Upper lobe of left lung (tissue), 6 donors: ENCODE results near the gene TBXA2R. TPM values are rescaled to one million over a fixed set of nuclear protein-coding genes. Genes with fewer than 3 reads are reported as not detected.
A peak's percentile ranks its signal among the peaks of the same experiment; 100 is the strongest.

Experiments
- ATAC-seq, 2 donors: fragments of 200-7000 bp; cut with Tn5 transposase; one replicate each; pipeline ENCODE4 v1.9.1; 2022; ENCODE audit warnings: mild to moderate bottlenecking in 2 of 2, moderate library complexity in 2 of 2; ENCODE audit not compliant: low FRiP score in 2 of 2
- DNase-seq, 2 donors: peaks; one replicate each; pipeline ENCODE4 v3.0.0-alpha.2; 2019 to 2020
- H3K27ac ChIP-seq, 4 donors: fragments of 200-600 bp; sonication (generic); one replicate each; pipeline ENCODE4 v1.5.1; 2016 to 2019
- H3K27me3 ChIP-seq, 4 donors: fragments of 200-600 bp; sonication (generic); one replicate each; pipeline ENCODE4 v1.5.1; 2017 to 2019
- H3K36me3 ChIP-seq, 4 donors: fragments of 200-600 bp; sonication (generic); one replicate each; pipeline ENCODE4 v1.5.1; 2016 to 2019
- H3K4me1 ChIP-seq, 4 donors: fragments of 200-600 bp; sonication (generic); one replicate each; pipeline ENCODE4 v1.5.1; 2018 to 2019
- H3K4me3 ChIP-seq, 4 donors: fragments of 200-600 bp; sonication (generic); one replicate each; pipeline ENCODE4 v1.5.1; 2017 to 2019; ENCODE audit warnings: mild to moderate bottlenecking in 2 of 4, moderate library complexity in 1 of 4
- H3K9me3 ChIP-seq, 4 donors: fragments of 200-600 bp; sonication (generic); one replicate each; pipeline ENCODE4 v1.5.1; 2018 to 2019
- CTCF ChIP-seq, 6 experiments: fragments of 450-650 bp in 4 of 6; fragments of 200-600 bp in 2 of 6; sonication (generic) in 2 of 6; IDR thresholded peaks; one replicate each; pipeline ENCODE4 v1.5.1; 2016 to 2019; ENCODE audit warnings: antibody characterized with exemption in 6 of 6
- EP300 ChIP-seq, 4 donors: sonication (generic); formaldehyde crosslinking; IDR thresholded peaks; one replicate each; pipeline ENCODE4 v1.5.1; 2017; ENCODE audit warnings: antibody characterized with exemption in 4 of 4, control low read depth in 2 of 4
- POLR2A ChIP-seq, 4 donors: fragments of 450-650 bp; IDR thresholded peaks; one replicate each; pipeline ENCODE4 v1.5.1; 2016 to 2017; ENCODE audit warnings: antibody characterized with exemption in 4 of 4, mild to moderate bottlenecking in 2 of 4
- POLR2AphosphoS5 ChIP-seq, 2 donors: sonication (generic); formaldehyde crosslinking; IDR thresholded peaks; one replicate each; pipeline ENCODE4 v1.5.1; 2017; ENCODE audit warnings: antibody characterized with exemption in 2 of 2
- WGBS, 2 donors: methylation state at CpG; one replicate each; pipeline ENCODE4 v1.1.5; 2017 to 2018; 5-methylcytosine and 5-hydroxymethylcytosine counted together
- total RNA-seq, 6 donors: library from RNA; depleted of rRNA in 4 of 6; stranded (reverse); fragments of >200 nt in 4 of 6; gene quantifications; one replicate each; pipeline versions ENCODE4 v1.1.0 to v1.2.1, GENCODE V29; 2016 to 2021
- donor health status: DM: no; HTN: no; CAD: no; lungs with moderate emphysema.
- donor health status: DM: no; HTN: yes; CAD: no; lungs with severe emphysema.

TBXA2R gene
- total RNA-seq, 6 donors from 2014 or later, result 0.49 to 7.0 (median 2.6) TPM

- TF ChIP-seq EP300 (IDR thresholded peaks at IDR 0.05) (no peak), POLR2A (IDR thresholded peaks at IDR 0.05) (no peak), CTCF (IDR thresholded peaks at IDR 0.05) (no peak), POLR2AphosphoS5 (IDR thresholded peaks at IDR 0.05) (no peak)
- no peaks in the 10 kb centered on the region for H3K27me3 ChIP-seq
- DNase-seq, result no peak
- no peaks in the 10 kb centered on the region for H3K9me3 ChIP-seq
- no peak overlapping the region for H3K27ac ChIP-seq
- H3K4me3 ChIP-seq, result no peak overlapping the region
- H3K36me3 ChIP-seq, result peaks cover 0 to 13% (median 0%) of the 10 kb centered on the region in 4 donors
- no peak for ATAC-seq
- WGBS, 2 donors, result 79 to 86% methylated on average over 12 to 17 of the region's 17 CpGs
- peaks cover 12 to 22% (median 17%) of the 10 kb centered on the region in 4 donors for H3K4me1 ChIP-seq
Observed at GRCh38 chr19:3578390-3578789, 28.3 kb downstream of the TBXA2R start.

GRCh38 chr19:3577723-3578344 lies 28.8 kb downstream of the TBXA2R start:
- peak in 1 of 2 donors; percentile 87 for DNase-seq

GRCh38 chr19:3576696-3577443 lies 29.8 kb downstream of the TBXA2R start:
- peaks cover 15 to 31% (median 24%) of the 10 kb centered on the region in 4 donors for H3K4me1 ChIP-seq
- peak overlapping the region in 1 of 4 donors; percentile 15 for H3K27ac ChIP-seq
- DNase-seq (peak in 1 of 2 donors; percentile 90), ATAC-seq (peak in 1 of 2 donors; percentile 7)
- H3K4me3 ChIP-seq, result peak overlapping the region in 3 of 4 donors; percentile 7 to 40 (median 28)
- TF ChIP-seq POLR2AphosphoS5 (IDR thresholded peaks at IDR 0.05) (no peak), EP300 (IDR thresholded peaks at IDR 0.05) (no peak), CTCF (IDR thresholded peaks at IDR 0.05) (no peak), POLR2A (IDR thresholded peaks at IDR 0.05) (no peak)
- 77 to 84% methylated on average over 39 to 59 of the region's 78 CpGs for WGBS, 2 donors
- H3K36me3 ChIP-seq, result peaks cover 0 to 13% (median 0%) of the 10 kb centered on the region in 4 donors
- H3K27me3 ChIP-seq, result no peaks in the 10 kb centered on the region
- H3K9me3 ChIP-seq, result no peaks in the 10 kb centered on the region

More at GRCh38 chr19:3577723-3578344, 28.8 kb downstream of the TBXA2R start:
- peaks cover 0 to 13% (median 0%) of the 10 kb centered on the region in 4 donors for H3K36me3 ChIP-seq
- peaks cover 13 to 26% (median 19%) of the 10 kb centered on the region in 4 donors for H3K4me1 ChIP-seq
- no peaks in the 10 kb centered on the region for H3K27me3 ChIP-seq
- no peak overlapping the region for H3K4me3 ChIP-seq
- TF ChIP-seq CTCF (IDR thresholded peaks at IDR 0.05), result no peak
- ATAC-seq, result no peak
- H3K9me3 ChIP-seq, result no peaks in the 10 kb centered on the region
- no peak overlapping the region for H3K27ac ChIP-seq
- 96% methylated on average over 41 to 47 of the region's 60 CpGs for WGBS, 2 donors

GRCh38 chr19:3575949-3576673 lies 30.6 kb downstream of the TBXA2R start:
- Histone ChIP-seq H3K4me1 (peaks cover 15 to 33% (median 25%) of the 10 kb centered on the region in 4 donors), H3K36me3 (peaks cover 0 to 13% (median 0%) of the 10 kb centered on the region in 4 donors), H3K27me3 (no peaks in the 10 kb centered on the region), H3K27ac (peak overlapping the region in 1 of 4 donors; percentile 15), H3K4me3 (peak overlapping the region in 3 of 4 donors; percentile 7 to 40 (median 28)), H3K9me3 (no peaks in the 10 kb centered on the region)
- ATAC-seq (no peak), DNase-seq (no peak)
- 92 to 94% methylated on average over 27 to 29 of the region's 29 CpGs for WGBS, 2 donors
- TF ChIP-seq POLR2AphosphoS5 (IDR thresholded peaks at IDR 0.05), result no peak
- TF ChIP-seq POLR2A (IDR thresholded peaks at IDR 0.05), result no peak
- no peak for TF ChIP-seq CTCF (IDR thresholded peaks at IDR 0.05)
- TF ChIP-seq EP300 (IDR thresholded peaks at IDR 0.05), result no peak
